IgD-negative memory B cell (primary cell): ENCODE data around the gene SORBS1. TPM values are rescaled to one million over a fixed set of nuclear protein-coding genes. Genes with fewer than 3 reads are reported as not detected.

ENCODE experiments used
- H3K27ac Mint-ChIP-seq, 3 donors: one replicate each; pipeline ENCODE4 v1.8.0; 2020 to 2022; ENCODE audit warnings: mild to moderate bottlenecking in 3 of 3, mixed read lengths in 3 of 3, moderate library complexity in 1 of 3
- H3K27me3 Mint-ChIP-seq: one replicate; pipeline ENCODE4 v1.8.0; 2021; ENCODE audit warnings: mixed read lengths
- H3K36me3 Mint-ChIP-seq: one replicate; pipeline ENCODE4 v1.8.0; 2020; ENCODE audit warnings: mild to moderate bottlenecking, mixed read lengths
- H3K4me1 Mint-ChIP-seq, 3 donors: one replicate each; pipeline ENCODE4 v1.8.0; 2020 to 2022; ENCODE audit warnings: mixed read lengths in 3 of 3, mild to moderate bottlenecking in 1 of 3
- H3K4me3 Mint-ChIP-seq, 4 donors: one replicate each; pipeline ENCODE4 v1.8.0; 2020 to 2022; ENCODE audit warnings: mild to moderate bottlenecking in 4 of 4, mixed read lengths in 4 of 4, moderate library complexity in 3 of 4
- H3K9me3 Mint-ChIP-seq, 3 donors: one replicate each; pipeline ENCODE4 v1.8.0; 2020 to 2021; ENCODE audit warnings: mixed read lengths in 3 of 3, mild to moderate bottlenecking in 1 of 3
- polyA plus RNA-seq: library from polyadenylated mRNA; unstranded; fragments of 300-500 nt; fragmentation: Illumina TruSeq; gene quantifications from one replicate; pipeline ENCODE4 v1.2.3, GENCODE V29; 2021

Gene SORBS1
- polyA plus RNA-seq, 1 donor from 2014 or later: 0.41 TPM

- peaks cover 2% of the 10 kb centered on the region for H3K36me3 Mint-ChIP-seq
- H3K4me3 Mint-ChIP-seq: no peak overlapping the region
- no peaks in the 10 kb centered on the region for H3K4me1 Mint-ChIP-seq
- no peak overlapping the region for H3K27ac Mint-ChIP-seq
- peaks cover 0 to 2% (median 0%) of the 10 kb centered on the region in 3 donors for H3K9me3 Mint-ChIP-seq
- H3K27me3 Mint-ChIP-seq: peaks cover 6% of the 10 kb centered on the region
Observed at GRCh38 chr10:95395947-95396449, 165.2 kb downstream of the SORBS1 start.

DNA sequence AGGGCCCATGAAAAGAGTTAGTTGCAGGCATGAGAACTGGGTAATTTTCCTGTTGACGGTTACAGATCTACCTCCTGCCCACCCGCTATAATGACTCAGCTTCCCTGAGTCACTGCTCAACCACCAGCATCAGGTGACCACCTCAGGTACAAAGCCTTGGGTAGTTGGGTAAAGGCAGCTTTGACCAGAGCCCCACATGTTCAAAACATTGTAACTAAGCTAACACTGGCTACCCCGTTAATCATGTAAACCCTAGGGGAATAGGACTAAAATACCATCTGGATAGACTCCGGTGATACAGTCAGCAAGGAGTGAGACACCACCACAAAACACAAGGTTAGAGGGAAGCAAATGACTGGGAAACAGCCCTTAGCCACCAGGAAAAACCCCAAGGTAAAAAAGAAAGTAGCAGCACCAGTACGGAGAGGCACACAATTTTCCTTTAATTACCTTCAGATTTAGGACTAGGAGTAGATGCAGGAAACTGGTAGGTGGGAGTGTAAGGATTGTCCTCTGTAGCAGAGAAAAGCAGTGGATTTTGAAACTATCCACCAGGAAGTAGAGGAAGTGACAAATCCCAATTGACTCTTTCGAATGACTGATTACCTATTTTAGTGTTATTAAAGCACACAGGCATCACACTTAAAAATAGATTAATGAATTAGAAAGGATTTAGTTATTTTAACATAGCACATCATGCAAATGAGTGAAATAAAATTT is 166.8 kb downstream of the SORBS1 start:
- Mint-ChIP-seq H3K36me3 (peaks cover 1% of the 10 kb centered on the region), H3K27me3 (peaks cover 6% of the 10 kb centered on the region), H3K9me3 (no peaks in the 10 kb centered on the region), H3K4me1 (no peaks in the 10 kb centered on the region), H3K4me3 (no peak overlapping the region), H3K27ac (no peak overlapping the region)

DNA sequence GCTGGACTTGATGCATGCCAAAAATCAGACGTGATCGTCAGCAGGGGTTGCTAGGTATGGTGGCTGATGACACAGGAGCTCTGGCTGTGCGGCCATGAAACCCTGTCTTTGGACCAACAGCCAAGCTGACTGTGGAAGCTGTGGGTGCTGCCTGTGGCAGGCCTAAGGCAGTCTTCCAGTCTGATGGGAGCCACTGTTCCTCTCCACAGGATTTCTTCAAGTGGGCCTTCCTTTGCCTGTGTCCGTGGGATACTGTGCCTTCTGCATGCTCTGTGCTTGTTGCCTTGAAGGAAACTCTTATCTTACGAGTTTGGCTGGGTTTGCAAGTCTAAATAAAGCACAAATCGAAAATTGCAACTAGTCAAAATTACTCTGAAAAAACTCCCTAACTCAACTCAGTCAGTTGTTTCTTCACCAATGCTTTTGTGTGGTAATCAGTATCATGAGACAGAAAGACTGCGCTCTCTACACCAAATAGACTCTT is 168.4 kb downstream of the SORBS1 start:
- peaks cover 1% of the 10 kb centered on the region for H3K36me3 Mint-ChIP-seq
- no peak overlapping the region for H3K4me3 Mint-ChIP-seq
- H3K27ac Mint-ChIP-seq: no peak overlapping the region
- H3K27me3 Mint-ChIP-seq: peaks cover 6% of the 10 kb centered on the region
- H3K9me3 Mint-ChIP-seq: no peaks in the 10 kb centered on the region
- no peaks in the 10 kb centered on the region for H3K4me1 Mint-ChIP-seq

- H3K9me3 Mint-ChIP-seq: no peaks in the 10 kb centered on the region
- H3K36me3 Mint-ChIP-seq: peaks cover 1% of the 10 kb centered on the region
- H3K4me1 Mint-ChIP-seq: peaks cover 0 to 4% (median 4%) of the 10 kb centered on the region in 3 donors
- no peak overlapping the region for H3K4me3 Mint-ChIP-seq
- H3K27ac Mint-ChIP-seq: no peak overlapping the region
- H3K27me3 Mint-ChIP-seq: peaks cover 6% of the 10 kb centered on the region
Observed at GRCh38 chr10:95392217-95392584, 169.0 kb downstream of the SORBS1 start.

DNA sequence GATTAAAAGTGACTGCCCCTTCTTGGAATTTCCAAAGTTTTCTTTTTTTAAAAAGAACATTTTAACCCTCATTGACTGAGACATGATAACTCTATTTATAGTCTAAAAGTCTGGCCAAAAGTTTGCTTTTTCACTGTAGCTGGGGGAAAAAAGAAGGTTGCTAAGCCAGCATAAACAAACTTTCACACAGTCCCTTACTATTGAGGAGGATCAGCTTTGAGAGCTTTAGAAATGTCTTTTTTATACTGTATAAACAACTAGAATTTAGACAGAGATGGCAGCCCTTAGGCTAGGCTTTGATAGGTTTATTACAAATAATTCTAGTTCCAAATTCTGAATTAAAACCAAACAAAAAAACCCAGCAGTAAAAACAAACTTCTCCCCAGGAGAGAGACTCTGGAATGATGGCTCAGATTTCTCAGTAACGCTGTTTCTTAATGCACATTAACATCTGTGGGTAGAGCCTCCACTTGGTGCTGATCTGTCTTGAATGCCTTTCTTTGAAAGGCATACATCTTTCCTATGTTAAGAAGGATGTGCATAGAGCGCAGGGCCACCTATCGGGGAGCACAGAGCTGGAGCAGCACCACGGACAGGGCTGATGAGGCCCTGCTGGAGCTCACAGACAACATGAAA is 169.5 kb downstream of the SORBS1 start:
- Mint-ChIP-seq H3K4me1 (peaks cover 0 to 5% (median 4%) of the 10 kb centered on the region in 3 donors), H3K4me3 (no peak overlapping the region), H3K27ac (no peak overlapping the region), H3K9me3 (no peaks in the 10 kb centered on the region), H3K36me3 (peaks cover 1% of the 10 kb centered on the region), H3K27me3 (peaks cover 6% of the 10 kb centered on the region)

- no peak overlapping the region for H3K27ac Mint-ChIP-seq
- no peak overlapping the region for H3K4me3 Mint-ChIP-seq
- H3K27me3 Mint-ChIP-seq: peaks cover 6% of the 10 kb centered on the region
- peaks cover 0 to 5% (median 4%) of the 10 kb centered on the region in 3 donors for H3K4me1 Mint-ChIP-seq
- no peaks in the 10 kb centered on the region for H3K9me3 Mint-ChIP-seq
- peaks cover 1% of the 10 kb centered on the region for H3K36me3 Mint-ChIP-seq
Observed at GRCh38 chr10:95391164-95391563, 170.0 kb downstream of the SORBS1 start.

- Mint-ChIP-seq H3K4me3 (no peak overlapping the region), H3K4me1 (peaks cover 0 to 5% (median 4%) of the 10 kb centered on the region in 3 donors), H3K27me3 (peaks cover 5% of the 10 kb centered on the region), H3K36me3 (peaks cover 1% of the 10 kb centered on the region), H3K9me3 (no peaks in the 10 kb centered on the region), H3K27ac (no peak overlapping the region)
Observed at GRCh38 chr10:95389982-95390381, 171.2 kb downstream of the SORBS1 start.

GRCh38 chr10:95389176-95389575 is 172.0 kb downstream of the SORBS1 start:
- Mint-ChIP-seq H3K27me3 (peaks cover 2% of the 10 kb centered on the region), H3K27ac (no peak overlapping the region), H3K4me1 (peaks cover 0 to 5% (median 4%) of the 10 kb centered on the region in 3 donors), H3K9me3 (no peaks in the 10 kb centered on the region), H3K36me3 (peaks cover 1% of the 10 kb centered on the region), H3K4me3 (no peak overlapping the region)

GRCh38 chr10:95388539-95388938 is 172.6 kb downstream of the SORBS1 start:
- Mint-ChIP-seq H3K27ac (no peak overlapping the region), H3K4me1 (peaks cover 0 to 5% (median 4%) of the 10 kb centered on the region in 3 donors), H3K27me3 (peaks cover 2% of the 10 kb centered on the region), H3K9me3 (no peaks in the 10 kb centered on the region), H3K4me3 (no peak overlapping the region), H3K36me3 (peaks cover 1% of the 10 kb centered on the region)

GRCh38 chr10:95388109-95388471 is 173.1 kb downstream of the SORBS1 start:
- Mint-ChIP-seq H3K4me3 (no peak overlapping the region), H3K9me3 (no peaks in the 10 kb centered on the region), H3K4me1 (peaks cover 0 to 5% (median 4%) of the 10 kb centered on the region in 3 donors), H3K27ac (peak overlapping the region in 1 of 3 donors; percentile 47), H3K36me3 (peaks cover 1% of the 10 kb centered on the region), H3K27me3 (peaks cover 2% of the 10 kb centered on the region)

GRCh38 chr10:95384011-95384704 is 177.0 kb downstream of the SORBS1 start:
- peaks cover 2% of the 10 kb centered on the region for H3K36me3 Mint-ChIP-seq
- H3K27me3 Mint-ChIP-seq: peaks cover 9% of the 10 kb centered on the region
- no peak overlapping the region for H3K27ac Mint-ChIP-seq
- H3K9me3 Mint-ChIP-seq: no peaks in the 10 kb centered on the region
- peak overlapping the region in 1 of 4 donors; percentile 23 for H3K4me3 Mint-ChIP-seq
- H3K4me1 Mint-ChIP-seq: peaks cover 0 to 5% (median 4%) of the 10 kb centered on the region in 3 donors

DNA sequence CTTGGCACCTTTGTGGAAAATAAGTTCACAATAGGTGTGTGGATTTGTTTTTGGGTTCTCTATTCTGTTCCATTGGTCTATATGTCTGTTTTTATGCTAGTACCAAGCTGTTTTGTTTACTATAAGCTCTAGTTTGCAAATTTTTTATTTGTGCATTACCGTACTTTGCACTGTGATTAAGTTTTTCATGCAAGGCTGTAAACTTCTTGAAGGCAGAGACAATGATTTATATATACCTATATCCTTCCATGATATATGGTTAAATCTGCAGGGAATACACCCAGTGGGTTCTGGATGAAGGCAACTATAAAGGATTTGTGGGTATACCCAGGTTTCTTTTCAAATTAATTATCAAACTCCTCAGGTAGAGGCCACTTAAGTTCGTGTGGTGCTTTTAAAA is 178.6 kb downstream of the SORBS1 start:
- Mint-ChIP-seq H3K27ac (no peak overlapping the region), H3K36me3 (peaks cover 2% of the 10 kb centered on the region), H3K4me3 (peak overlapping the region in 1 of 4 donors; percentile 35), H3K27me3 (peaks cover 13% of the 10 kb centered on the region), H3K9me3 (no peaks in the 10 kb centered on the region), H3K4me1 (peaks cover 0 to 5% (median 4%) of the 10 kb centered on the region in 3 donors)

DNA sequence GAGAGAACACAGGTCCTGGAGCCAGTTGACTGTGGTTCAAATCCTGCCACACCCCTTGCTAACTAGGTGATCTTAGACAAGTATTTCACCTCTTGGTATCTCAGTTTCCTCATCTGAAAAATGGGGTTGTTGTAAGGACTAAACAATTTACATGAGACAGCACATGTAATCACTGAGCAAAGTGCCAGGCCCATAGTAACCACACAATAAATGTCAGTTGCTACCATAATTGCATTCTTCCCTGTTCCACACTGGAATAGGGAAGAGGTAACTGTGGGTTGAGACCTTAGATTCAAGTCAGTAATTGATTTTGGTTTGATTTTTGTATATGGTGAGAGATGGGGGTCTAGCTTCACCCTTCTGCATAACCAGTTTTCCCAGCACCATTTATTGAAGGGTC is 179.0 kb downstream of the SORBS1 start:
- Mint-ChIP-seq H3K27ac (no peak overlapping the region), H3K4me1 (peaks cover under 1 to 2% (median 1%) of the 10 kb centered on the region in 3 donors), H3K27me3 (peaks cover 13% of the 10 kb centered on the region), H3K36me3 (peaks cover 2% of the 10 kb centered on the region), H3K4me3 (no peak overlapping the region), H3K9me3 (no peaks in the 10 kb centered on the region)

GRCh38 chr10:95377950-95378349 is 183.2 kb downstream of the SORBS1 start:
- Mint-ChIP-seq H3K9me3 (peaks cover 0 to 8% (median 2%) of the 10 kb centered on the region in 3 donors), H3K4me1 (peaks cover 0 to 5% (median 2%) of the 10 kb centered on the region in 3 donors), H3K4me3 (no peak overlapping the region), H3K36me3 (peaks cover 2% of the 10 kb centered on the region), H3K27me3 (peaks cover 20% of the 10 kb centered on the region), H3K27ac (no peak overlapping the region)

DNA sequence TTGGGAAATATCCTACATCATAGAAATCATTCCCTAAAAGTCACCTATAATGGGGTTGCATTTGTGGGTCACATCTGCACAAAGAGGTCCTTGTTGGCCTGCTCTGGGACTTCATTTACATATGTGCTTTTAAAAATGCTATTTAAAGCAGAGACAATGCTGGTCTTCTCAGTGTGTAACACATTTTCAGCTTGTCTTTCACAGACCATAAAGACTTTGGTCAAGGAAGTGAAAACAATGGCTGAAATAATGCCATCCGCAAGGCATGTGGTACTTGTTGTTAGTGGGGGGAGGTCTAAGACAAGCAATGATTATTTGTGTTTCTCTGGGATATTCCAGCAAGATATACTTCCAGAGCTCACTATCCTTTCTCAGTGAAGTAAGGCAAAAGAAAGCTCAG is 185.8 kb downstream of the SORBS1 start:
- H3K4me1 Mint-ChIP-seq: peaks cover 0 to 5% (median 2%) of the 10 kb centered on the region in 3 donors
- H3K4me3 Mint-ChIP-seq: no peak overlapping the region
- H3K27me3 Mint-ChIP-seq: peaks cover 27% of the 10 kb centered on the region
- peaks cover 0 to 8% (median 2%) of the 10 kb centered on the region in 3 donors for H3K9me3 Mint-ChIP-seq
- H3K36me3 Mint-ChIP-seq: no peaks in the 10 kb centered on the region
- H3K27ac Mint-ChIP-seq: no peak overlapping the region
